Panc1 (cell line): ENCODE results near the gene ADAR. TPM values are rescaled to one million over a fixed set of nuclear protein-coding genes. Genes with fewer than 3 reads are reported as not detected.

Experiments
- ATAC-seq: fragments of 200-7000 bp; cut with Tn5 transposase; 2 replicates; pipeline ENCODE4 v1.9.1; 2020; ENCODE audit warnings: mild to moderate bottlenecking, moderate library complexity
- BruUV-seq: library from RNA; stranded (reverse); fragments of 400-500 nt; replicated peaks from 2 replicates; lab custom pipeline; 2021; lab: Mats Ljungman, UMichigan
- CTCF ChIA-PET: fragments of 300-600 bp; sonication (Branson Sonifier 250); formaldehyde crosslinking; loops from one replicate; lab custom pipeline; 2022; ENCODE audit warnings: antibody characterized with exemption; lab: Charles Lee
- POLR2A ChIA-PET: fragments of 300-600 bp; sonication (Branson Sonifier 250); formaldehyde crosslinking; loops from one replicate; lab custom pipeline; 2022; ENCODE audit warnings: antibody characterized with exemption; lab: Charles Lee
- DNase-seq: peaks from one replicate; pipeline ENCODE4 v3.0.0-alpha.2; 2010; ENCODE audit warnings: low read depth, low spot score
- H3K27ac ChIP-seq: 2 replicates; pipeline ENCODE4 v1.5.1; 2011; ENCODE audit warnings: mild to moderate bottlenecking, low read length, inconsistent platforms
- H3K27me3 ChIP-seq: fragments of 200-500 bp; sonication (Bioruptor generic); 2 replicates; pipeline ENCODE4 v1.6.0; 2014; ENCODE audit warnings: low read length, inconsistent platforms; ENCODE audit not compliant: control insufficient read depth, insufficient read depth
- H3K36me3 ChIP-seq: fragments of 200-500 bp; sonication (Bioruptor generic); 2 replicates; pipeline ENCODE4 v1.5.1; 2014; ENCODE audit warnings: inconsistent platforms, mild to moderate bottlenecking, low read length, moderate library complexity; ENCODE audit not compliant: control insufficient read depth, insufficient read depth
- H3K4me1 ChIP-seq: 2 replicates; pipeline ENCODE4 v1.5.1; 2011; ENCODE audit warnings: inconsistent platforms, mild to moderate bottlenecking, low read length, moderate library complexity; ENCODE audit not compliant: control insufficient read depth, insufficient read depth
- H3K4me3 ChIP-seq, 2 experiments: 2 replicates each; pipeline ENCODE4 v1.5.1; 2011 to 2012; ENCODE audit warnings: low read depth in 2 of 2, low read length in 2 of 2, mild to moderate bottlenecking in 2 of 2, inconsistent platforms in 1 of 2, moderate library complexity in 1 of 2
- H3K9me3 ChIP-seq: fragments of 200-500 bp; sonication (Bioruptor generic); 2 replicates; pipeline ENCODE4 v1.5.1; 2014; ENCODE audit warnings: low read depth, mild to moderate bottlenecking, inconsistent platforms, low read length, moderate library complexity; ENCODE audit not compliant: control insufficient read depth, insufficient read depth
- CTCF ChIP-seq: fragments of 450-650 bp; IDR thresholded peaks from 2 replicates; pipeline ENCODE4 v1.5.1; 2017; ENCODE audit warnings: mild to moderate bottlenecking
- POLR2AphosphoS5 ChIP-seq: IDR thresholded peaks from 2 replicates; pipeline ENCODE4 v1.6.1; 2012; ENCODE audit warnings: mild to moderate bottlenecking, low read depth, low read length, moderate library complexity
- REST ChIP-seq, 2 experiments: IDR thresholded peaks; 2 replicates each; pipeline ENCODE4 v1.6.1; 2011 to 2012; ENCODE audit warnings: low read depth in 2 of 2, control low read depth in 1 of 2, low read length in 1 of 2, mild to moderate bottlenecking in 1 of 2, moderate library complexity in 1 of 2; ENCODE audit not compliant: insufficient read depth in 1 of 2
- SIN3A ChIP-seq: IDR thresholded peaks from 2 replicates; pipeline ENCODE4 v1.6.1; 2012; ENCODE audit warnings: low read depth, mild to moderate bottlenecking, low read length, moderate library complexity, borderline replicate concordance; ENCODE audit not compliant: insufficient read depth
- TCF7L2 ChIP-seq: IDR thresholded peaks from 2 replicates; pipeline ENCODE4 v1.6.1; 2011; ENCODE audit warnings: mild to moderate bottlenecking, low read depth, low read length, inconsistent platforms
- in situ Hi-C: cut with HindIII; loops from 2 replicates; pipeline ENCODE4 v1.10.0; 2016; ENCODE audit warnings: low sequenced_read_pairs, low pct_unique_long_range_greater_than_20kb
- intact Hi-C: fragments of 100-400 bp; cut with micrococcal nuclease; formaldehyde crosslinking; loops from one replicate; pipeline ENCODE4 v1.10.0; 2022; ENCODE audit not compliant: unreplicated experiment
- total RNA-seq: library from RNA; stranded (reverse); gene quantifications from one replicate; pipeline ENCODE4 v1.2.1, GENCODE V29; 2021; ENCODE audit not compliant: unreplicated experiment

The ADAR gene
- total RNA-seq, 1 experiment from 2014 or later, result 136 TPM

- POLR2A ChIA-PET, result interaction anchor here (0.6 to 0.9 kb wide), 2 partner anchors 10 to 16 kb away, joined by 3 read pairs; no protein-coding TSS in a partner anchor
- BruUV-seq, result no TSS peak
- DNase-seq, result no peak
Observed at GRCh38 chr1:154595621-154596020, 12.4 kb downstream of the ADAR start.

GRCh38 chr1:154594811-154595210, 13.2 kb downstream of the ADAR start:
- no peaks in the 10 kb centered on the region for H3K9me3 ChIP-seq
- DNase-seq, result no peak
- intact Hi-C loops, result no loop called here
- peaks cover 31% of the 10 kb centered on the region for H3K36me3 ChIP-seq
- no peak overlapping the region for H3K27ac ChIP-seq
- TF ChIP-seq POLR2AphosphoS5 (no peak), CTCF (no peak), SIN3A (no peak), REST (IDR thresholded peaks at IDR 0.05; ENCODE audit: insufficient read depth in 1 of 2, low read depth in 2 of 2, low read length in 1 of 2) (no peak), TCF7L2 (no peak)
- ChIA-PET CTCF (no interaction called here), POLR2A (interaction anchor here (0.6 kb wide), 1 partner anchor 17 kb away, joined by 3 read pairs; no protein-coding TSS in a partner anchor)
- H3K27me3 ChIP-seq, result no peaks in the 10 kb centered on the region
- H3K4me3 ChIP-seq, result no peak overlapping the region
- no peaks in the 10 kb centered on the region; the same call in 1 of the 2 replicates for H3K4me1 ChIP-seq
- BruUV-seq, result no TSS peak
- no peak for ATAC-seq
- in situ Hi-C loops, result no loop called here

More at GRCh38 chr1:154595621-154596020, 12.4 kb downstream of the ADAR start:
- CTCF ChIA-PET, result no interaction called here
- no peak overlapping the region for H3K4me3 ChIP-seq
- no peak for ATAC-seq
- H3K36me3 ChIP-seq, result peaks cover 31% of the 10 kb centered on the region
- intact Hi-C loops (no loop called here), in situ Hi-C loops (no loop called here)
- no peak for TF ChIP-seq TCF7L2
- TF ChIP-seq REST (IDR thresholded peaks at IDR 0.05; ENCODE audit: insufficient read depth in 1 of 2, low read depth in 2 of 2, low read length in 1 of 2), result no peak
- no peaks in the 10 kb centered on the region for H3K27me3 ChIP-seq
- no peak overlapping the region for H3K27ac ChIP-seq
- no peaks in the 10 kb centered on the region for H3K9me3 ChIP-seq
- H3K4me1 ChIP-seq, result no peaks in the 10 kb centered on the region; the same call in 1 of the 2 replicates
